ENCODE data around the gene IL17REL.

IL17REL gene

GRCh38 chr22:49956914-49957825, 55.4 kb downstream of the IL17REL start:
- no peak for ATAC-seq
- DNase-seq: no peak

GRCh38 chr22:49956418-49956770, 56.2 kb downstream of the IL17REL start:
- DNase-seq (no peak), ATAC-seq (no peak)

- no peak for ATAC-seq
Measured at GRCh38 chr22:49955581-49956417, 56.8 kb downstream of the IL17REL start.

GRCh38 chr22:49954991-49955580, 57.5 kb downstream of the IL17REL start:
- no peak for ATAC-seq
- DNase-seq: no peak

More at GRCh38 chr22:49955581-49956417, 56.8 kb downstream of the IL17REL start:
- no peak for DNase-seq

- no peak for ATAC-seq
- DNase-seq: no peak
Measured at GRCh38 chr22:49954354-49954753, 58.2 kb downstream of the IL17REL start.

- ATAC-seq (no peak), DNase-seq (no peak)
Measured at GRCh38 chr22:49953680-49954344, 58.8 kb downstream of the IL17REL start.

- DNase-seq: no peak
- no peak for ATAC-seq
Measured at GRCh38 chr22:49953027-49953679, 59.4 kb downstream of the IL17REL start.

GRCh38 chr22:49951986-49952896, 60.3 kb downstream of the IL17REL start:
- ATAC-seq (no peak), DNase-seq (no peak)

- ATAC-seq (no peak), DNase-seq (no peak)
Measured at GRCh38 chr22:49951678-49951985, 60.9 kb downstream of the IL17REL start.

- ATAC-seq: no peak
Measured at GRCh38 chr22:49951000-49951677, 61.4 kb downstream of the IL17REL start.

GRCh38 chr22:49950396-49950994, 62.1 kb downstream of the IL17REL start:
- DNase-seq: no peak
- no peak for ATAC-seq

More at GRCh38 chr22:49951000-49951677, 61.4 kb downstream of the IL17REL start:
- no peak for DNase-seq

- no peak for ATAC-seq
Measured at GRCh38 chr22:49949914-49950292, 62.7 kb downstream of the IL17REL start.

GRCh38 chr22:49948958-49949913, 63.3 kb downstream of the IL17REL start:
- ATAC-seq (no peak), DNase-seq (no peak)

More at GRCh38 chr22:49949914-49950292, 62.7 kb downstream of the IL17REL start:
- DNase-seq: no peak

GRCh38 chr22:49948116-49948957, 64.2 kb downstream of the IL17REL start:
- DNase-seq: no peak
- no peak for ATAC-seq

- DNase-seq (no peak), ATAC-seq (no peak)
Measured at GRCh38 chr22:49947296-49947622, 65.3 kb downstream of the IL17REL start.

GRCh38 chr22:49946612-49947295, 65.8 kb downstream of the IL17REL start:
- DNase-seq (no peak), ATAC-seq (no peak)

All from stimulated activated naive CD8-positive, alpha-beta T cell treated with anti-CD3 and anti-CD28 coated beads, Interleukin-15, Interleukin-2, amounts not matched to agents 100 U/mL and 50 U/mL, for 24 hours (primary cell).